HepG2 (cell line): ENCODE measurements around the gene TDP2. TPM values are rescaled to one million over a fixed set of nuclear protein-coding genes. Genes with fewer than 3 reads are reported as not detected.

Experiments
- ATAC-seq: fragments of 200-7000 bp; cut with Tn5 transposase; 3 replicates; pipeline ENCODE4 v1.9.1; 2020; ENCODE audit warnings: mild to moderate bottlenecking, moderate library complexity
- BruUV-seq: library from RNA; stranded (reverse); fragments of 400-500 nt; replicated peaks from 2 replicates; lab custom pipeline; 2021; lab: Mats Ljungman, UMichigan
- CTCF ChIA-PET: fragments of 300-600 bp; formaldehyde crosslinking; extraction: SDS; loops from one replicate; lab custom pipeline; 2021; ENCODE audit warnings: low total read pairs, inconsistent platforms, low intra/inter-chr PET ratio; lab: Yijun Ruan, JAX
- POLR2A ChIA-PET: fragments of 350-600 bp; sonication (Branson Sonifier 250); formaldehyde crosslinking; loops from one replicate; lab custom pipeline; 2020; ENCODE audit warnings: antibody characterized with exemption, inconsistent platforms; lab: Yijun Ruan, JAX
- DNase-seq: peaks from one replicate; pipeline ENCODE4 v3.0.0-alpha.2; 2015; ENCODE audit warnings: low spot score
- FAIRE-seq: peaks from 3 replicates; lab custom pipeline; 2011; peaks lifted over from hg19 to GRCh38; lab: Jason Lieb, UNC
- H2AFZ ChIP-seq: one replicate; pipeline ENCODE4 v1.6.1; 2011; ENCODE audit warnings: low read length, inconsistent platforms
- H3K27ac ChIP-seq: fragments of 300-600 bp; 3 replicates; pipeline ENCODE4 v1.8.0; 2011; ENCODE audit warnings: mixed run types, mild to moderate bottlenecking, mixed read lengths, low read length, inconsistent platforms; ENCODE audit not compliant: insufficient read depth; ENCODE audit errors: extremely low read length
- H3K27me3 ChIP-seq, 2 experiments: fragments of 200-600 bp in 1 of 2; 2 replicates in 1 of 2; 3 replicates in 1 of 2; pipeline versions ENCODE4 v1.6.0 to v1.8.0; 2011; ENCODE audit warnings: low read length in 2 of 2, mild to moderate bottlenecking in 2 of 2, moderate library complexity in 2 of 2, inconsistent platforms in 1 of 2; ENCODE audit not compliant: insufficient read depth in 2 of 2, control insufficient read depth in 1 of 2
- H3K36me3 ChIP-seq, 2 experiments: fragments of 200-600 bp in 1 of 2; replicated peaks in 1 of 2; 2 replicates in 1 of 2; 3 replicates in 1 of 2; pipeline versions ENCODE4 v1.5.1 to v1.8.0; 2011; ENCODE audit warnings: low read length in 2 of 2, inconsistent platforms in 1 of 2; ENCODE audit not compliant: insufficient read depth in 2 of 2, control insufficient read depth in 1 of 2
- H3K4me1 ChIP-seq: 2 replicates; pipeline ENCODE4 v1.5.1; 2012; ENCODE audit warnings: low read length, inconsistent platforms; ENCODE audit not compliant: insufficient read depth
- H3K4me2 ChIP-seq: 2 replicates; pipeline ENCODE4 v1.6.0; 2011; ENCODE audit warnings: low read depth, low read length, inconsistent platforms
- H3K4me3 ChIP-seq, 3 experiments: fragments of 200-600 bp in 1 of 3; sonication (generic), shearing (Covaris generic) in 1 of 3; replicated peaks in 1 of 3; 2 replicates each; pipeline ENCODE4 v1.5.1; 2011 to 2016; ENCODE audit warnings: low read length in 3 of 3, inconsistent platforms in 2 of 3, low read depth in 2 of 3, mild to moderate bottlenecking in 2 of 3, control low read depth in 1 of 3, mixed read lengths in 1 of 3; ENCODE audit not compliant: insufficient read depth in 1 of 3
- H3K79me2 ChIP-seq: one replicate; pipeline ENCODE4 v1.6.1; 2011; ENCODE audit warnings: low read length, inconsistent platforms; ENCODE audit not compliant: insufficient read depth
- H3K9ac ChIP-seq: 2 replicates; pipeline ENCODE4 v1.6.0; 2011; ENCODE audit warnings: mild to moderate bottlenecking, low read depth, low read length, inconsistent platforms; ENCODE audit not compliant: insufficient read depth
- H3K9me3 ChIP-seq: 2 replicates; pipeline ENCODE4 v1.5.1; 2012; ENCODE audit warnings: mild to moderate bottlenecking, low read length
- H4K20me1 ChIP-seq: 2 replicates; pipeline ENCODE4 v1.6.0; 2011; ENCODE audit warnings: inconsistent platforms, mild to moderate bottlenecking, low read length, moderate library complexity; ENCODE audit not compliant: insufficient read depth
- BHLHE40 ChIP-seq: IDR thresholded peaks from 2 replicates; pipeline ENCODE4 v1.6.1; 2011; ENCODE audit warnings: low read length, improper control_type of control experiment
- U2AF2 ChIP-seq: fragments of 200-400 bp; formaldehyde crosslinking; IDR thresholded peaks from 2 replicates; pipeline ENCODE4 v1.6.1; 2017; ENCODE audit warnings: low read depth, mild to moderate bottlenecking, low read length
- ZBTB7A ChIP-seq: sonication (generic); formaldehyde crosslinking; IDR thresholded peaks from 2 replicates; pipeline ENCODE4 v1.8.0; 2022; ENCODE audit warnings: mild to moderate bottlenecking, missing genetic modification reagents
- ZNF3 ChIP-seq: IDR thresholded peaks from 2 replicates; pipeline ENCODE4 v1.7.0; 2017; ENCODE audit warnings: inconsistent platforms
- ZNF570 ChIP-seq: sonication (generic); formaldehyde crosslinking; IDR thresholded peaks from 2 replicates; pipeline ENCODE4 v1.4.0; 2020; ENCODE audit warnings: mild to moderate bottlenecking, missing genetic modification reagents, borderline replicate concordance
- ZNF670 ChIP-seq: sonication (generic); formaldehyde crosslinking; IDR thresholded peaks from 2 replicates; pipeline ENCODE4 v1.8.0; 2022; ENCODE audit warnings: mild to moderate bottlenecking, missing genetic modification reagents, borderline replicate concordance
- ZNF761 ChIP-seq: sonication (generic); formaldehyde crosslinking; conservative IDR thresholded peaks from 2 replicates; pipeline ENCODE4 v1.4.0; 2020; ENCODE audit warnings: mild to moderate bottlenecking, missing genetic modification reagents
- WGBS: methylation state at CpG from one replicate; pipeline ENCODE4 v1.1.6; 2017; ENCODE audit warnings: low lambda C conversion rate; 5-methylcytosine and 5-hydroxymethylcytosine counted together
- in situ Hi-C: cut with HindIII; loops from 2 replicates; pipeline ENCODE4 v1.10.0; 2017; ENCODE audit warnings: low pct_unique_long_range_greater_than_20kb; ENCODE audit not compliant: extremely low pct_ligation_motif_present
- intact Hi-C: fragments of 100-400 bp; cut with micrococcal nuclease; formaldehyde crosslinking; loops from one replicate; pipeline ENCODE4 v1.10.0; 2022; ENCODE audit not compliant: unreplicated experiment
- polyA plus RNA-seq, 8 experiments: library from polyadenylated mRNA; depleted of rRNA in 3 of 8; stranded (reverse) in 7 of 8; unstranded in 1 of 8; fragments of >200 nt; fragmentation: Illumina TruSeq in 4 of 8; extraction: Trizol in 4 of 8; gene quantifications; 2 replicates each; pipeline versions ENCODE4 v1.2.1 to v1.2.3, GENCODE V29; 2011 to 2016; ENCODE audit warnings: low read depth in 4 of 8, missing spikeins in 1 of 8, mixed read lengths in 1 of 8; ENCODE audit not compliant: insufficient read depth in 1 of 8
- total RNA-seq, 5 experiments: library from RNA; depleted of rRNA; stranded (reverse); fragments of >200 nt; fragmentation: Illumina TruSeq; extraction: Trizol; gene quantifications; 2 replicates each; pipeline ENCODE4 v1.2.3, GENCODE V29; 2016; ENCODE audit warnings: low read depth in 1 of 5
- TF ChIP-seq, protein P1 (sequence below): sonication (generic); formaldehyde crosslinking; IDR thresholded peaks from 2 replicates; pipeline ENCODE4 v1.8.1; 2023; ENCODE audit warnings: mild to moderate bottlenecking, moderate library complexity, missing genetic modification reagents
- TF ChIP-seq, protein P2 (sequence below): sonication (generic); formaldehyde crosslinking; IDR thresholded peaks from 2 replicates; pipeline ENCODE4 v1.8.1; 2023; ENCODE audit warnings: missing genetic modification reagents, inconsistent platforms, borderline replicate concordance
- TF ChIP-seq, protein P3 (sequence below): sonication (generic); formaldehyde crosslinking; IDR thresholded peaks from 2 replicates; pipeline ENCODE4 v1.5.0; 2020; ENCODE audit warnings: mild to moderate bottlenecking, missing genetic modification reagents

Gene TDP2
- total and polyA plus RNA-seq, 2 of the 13 experiments (the other 11 are each of a cell fraction or from before 2014, with no cell fraction given), result 30.5 to 42.6 TPM

DNA sequence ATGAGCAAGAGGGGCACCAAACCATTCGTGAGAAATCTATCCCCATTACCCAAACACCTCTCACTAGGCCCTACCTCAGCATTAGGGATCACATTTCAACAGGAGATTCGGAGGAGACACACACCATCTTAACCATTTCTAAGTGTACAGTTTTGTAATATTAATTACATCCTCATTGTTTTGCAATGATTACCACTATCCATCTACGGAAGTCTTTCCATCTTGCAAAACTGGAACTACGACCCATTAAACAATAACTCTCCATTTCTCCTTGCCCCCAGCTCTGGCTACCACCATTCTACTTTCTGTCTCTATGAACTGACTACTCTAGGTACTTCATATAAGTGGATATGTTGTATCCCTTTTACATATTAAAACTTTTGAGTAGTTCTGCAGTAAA, 20.2 kb upstream of the TDP2 start:
- FAIRE-seq (no peak), ATAC-seq (no peak), DNase-seq (no peak)
- no peak overlapping the region for H3K4me3 ChIP-seq
- intact Hi-C loops, result no loop called here
- no peaks in the 10 kb centered on the region; a peak in 1 of 5 replicates for H3K36me3 ChIP-seq
- H3K27me3 ChIP-seq, result no peaks in the 10 kb centered on the region
- TF ChIP-seq, protein P1, sequence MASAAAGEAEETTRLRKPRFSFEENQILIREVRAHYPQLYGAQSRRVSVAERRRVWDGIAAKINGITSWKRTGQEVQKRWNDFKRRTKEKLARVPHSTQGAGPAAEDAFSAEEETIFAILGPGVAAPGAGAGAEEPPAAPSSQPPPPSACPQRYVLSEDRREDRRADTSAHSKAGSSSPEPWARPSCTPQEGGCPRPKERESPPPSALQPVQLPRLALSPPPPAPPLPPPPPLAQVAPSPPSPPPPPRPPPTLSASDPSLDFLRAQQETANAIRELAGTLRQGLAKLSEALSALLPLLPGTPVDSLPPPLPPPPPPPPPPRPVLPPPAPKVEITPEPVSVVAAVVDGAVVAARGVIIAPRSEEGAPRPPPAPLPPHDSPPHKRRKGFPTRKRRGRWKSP (CRISPR knock-in tag), result no peak
- TF ChIP-seq ZNF761 (CRISPR knock-in tag) (no peak), ZNF670 (no peak), ZNF3 (CRISPR knock-in tag) (no peak), ZBTB7A (no peak), BHLHE40 (no peak), U2AF2 (no peak), ZNF570 (CRISPR knock-in tag) (no peak)
- TF ChIP-seq, protein P2, sequence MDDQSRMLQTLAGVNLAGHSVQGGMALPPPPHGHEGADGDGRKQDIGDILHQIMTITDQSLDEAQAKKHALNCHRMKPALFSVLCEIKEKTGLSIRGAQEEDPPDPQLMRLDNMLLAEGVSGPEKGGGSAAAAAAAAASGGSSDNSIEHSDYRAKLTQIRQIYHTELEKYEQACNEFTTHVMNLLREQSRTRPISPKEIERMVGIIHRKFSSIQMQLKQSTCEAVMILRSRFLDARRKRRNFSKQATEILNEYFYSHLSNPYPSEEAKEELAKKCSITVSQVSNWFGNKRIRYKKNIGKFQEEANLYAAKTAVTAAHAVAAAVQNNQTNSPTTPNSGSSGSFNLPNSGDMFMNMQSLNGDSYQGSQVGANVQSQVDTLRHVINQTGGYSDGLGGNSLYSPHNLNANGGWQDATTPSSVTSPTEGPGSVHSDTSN (CRISPR knock-in tag), result no peak
- TF ChIP-seq, protein P3, sequence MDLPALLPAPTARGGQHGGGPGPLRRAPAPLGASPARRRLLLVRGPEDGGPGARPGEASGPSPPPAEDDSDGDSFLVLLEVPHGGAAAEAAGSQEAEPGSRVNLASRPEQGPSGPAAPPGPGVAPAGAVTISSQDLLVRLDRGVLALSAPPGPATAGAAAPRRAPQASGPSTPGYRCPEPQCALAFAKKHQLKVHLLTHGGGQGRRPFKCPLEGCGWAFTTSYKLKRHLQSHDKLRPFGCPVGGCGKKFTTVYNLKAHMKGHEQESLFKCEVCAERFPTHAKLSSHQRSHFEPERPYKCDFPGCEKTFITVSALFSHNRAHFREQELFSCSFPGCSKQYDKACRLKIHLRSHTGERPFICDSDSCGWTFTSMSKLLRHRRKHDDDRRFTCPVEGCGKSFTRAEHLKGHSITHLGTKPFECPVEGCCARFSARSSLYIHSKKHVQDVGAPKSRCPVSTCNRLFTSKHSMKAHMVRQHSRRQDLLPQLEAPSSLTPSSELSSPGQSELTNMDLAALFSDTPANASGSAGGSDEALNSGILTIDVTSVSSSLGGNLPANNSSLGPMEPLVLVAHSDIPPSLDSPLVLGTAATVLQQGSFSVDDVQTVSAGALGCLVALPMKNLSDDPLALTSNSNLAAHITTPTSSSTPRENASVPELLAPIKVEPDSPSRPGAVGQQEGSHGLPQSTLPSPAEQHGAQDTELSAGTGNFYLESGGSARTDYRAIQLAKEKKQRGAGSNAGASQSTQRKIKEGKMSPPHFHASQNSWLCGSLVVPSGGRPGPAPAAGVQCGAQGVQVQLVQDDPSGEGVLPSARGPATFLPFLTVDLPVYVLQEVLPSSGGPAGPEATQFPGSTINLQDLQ, result no peak
- 96% methylated on average over 4 of the region's 4 CpGs for WGBS
- no peak overlapping the region for H3K4me2 ChIP-seq
- peaks cover 11% of the 10 kb centered on the region for H3K4me1 ChIP-seq
- H3K27ac ChIP-seq, result no peak overlapping the region
- ChIA-PET CTCF (no interaction called here), POLR2A (no interaction called here)
- no peaks in the 10 kb centered on the region for H3K79me2 ChIP-seq
- H3K9me3 ChIP-seq, result no peaks in the 10 kb centered on the region
- no TSS peak for BruUV-seq
- in situ Hi-C loops, result no loop called here
- H2AFZ ChIP-seq, result no peak overlapping the region
- no peak overlapping the region for H3K9ac ChIP-seq
- H4K20me1 ChIP-seq, result no peaks in the 10 kb centered on the region
